GM18858 (cell line): ENCODE measurements around the gene BRD4.
A peak's percentile ranks its signal among the peaks of the same experiment; 100 is the strongest.
"Not testable (repeated sequence)": the region's sequence is repeated elsewhere in the genome, so short reads cannot be mapped to it uniquely, and the experiment has no call there.

ENCODE experiments used
- ATAC-seq: cut with Tn5 transposase; IDR thresholded peaks from one replicate; pipeline ENCODE4 v1.9.1; 2021; ENCODE audit not compliant: unreplicated experiment

Gene BRD4

DNA sequence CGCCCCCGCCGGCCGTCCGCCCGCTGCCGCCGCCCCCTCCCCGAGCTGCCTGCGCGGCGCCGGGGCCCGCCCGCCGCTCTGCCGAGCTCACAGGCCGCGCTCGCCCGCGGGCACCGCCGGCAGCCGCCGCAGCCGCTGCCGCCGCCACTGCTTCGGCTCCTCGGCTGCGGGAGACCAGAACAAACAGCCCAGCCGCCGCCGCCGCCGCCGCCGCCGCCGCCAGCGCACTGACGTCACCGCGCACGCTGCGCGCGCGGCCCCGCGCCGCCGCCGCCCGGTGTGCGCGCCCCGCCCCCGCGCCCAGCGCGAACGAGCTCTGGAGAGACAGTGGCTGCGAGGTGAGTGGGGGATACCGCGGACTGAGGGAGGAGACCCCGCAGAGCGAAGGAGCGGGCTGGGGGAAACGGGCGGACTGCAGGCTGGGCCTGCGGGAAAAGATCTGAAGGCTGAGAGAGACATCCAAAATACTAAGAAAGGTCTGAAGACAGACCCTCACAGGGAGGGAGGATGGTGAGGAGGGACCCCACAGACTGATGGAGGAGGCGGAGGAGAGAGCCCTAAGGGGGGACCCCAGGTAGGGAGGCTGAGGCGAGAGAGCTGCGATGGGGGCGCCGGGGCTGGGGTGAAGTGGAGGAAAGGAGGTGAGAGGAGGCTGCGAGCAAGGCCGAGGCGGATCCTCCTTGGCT, at the start of gene BRD4:
Gene BRD4, minus strand, starts transcription at position 229 of the 686 bp plus-strand sequence. CDS start 59,440 bp downstream, outside the sequence.
- peak; percentile 36 for ATAC-seq

GRCh38 chr19:15381864-15382263, 49.5 kb upstream of the BRD4 start:
- ATAC-seq = no peak

DNA sequence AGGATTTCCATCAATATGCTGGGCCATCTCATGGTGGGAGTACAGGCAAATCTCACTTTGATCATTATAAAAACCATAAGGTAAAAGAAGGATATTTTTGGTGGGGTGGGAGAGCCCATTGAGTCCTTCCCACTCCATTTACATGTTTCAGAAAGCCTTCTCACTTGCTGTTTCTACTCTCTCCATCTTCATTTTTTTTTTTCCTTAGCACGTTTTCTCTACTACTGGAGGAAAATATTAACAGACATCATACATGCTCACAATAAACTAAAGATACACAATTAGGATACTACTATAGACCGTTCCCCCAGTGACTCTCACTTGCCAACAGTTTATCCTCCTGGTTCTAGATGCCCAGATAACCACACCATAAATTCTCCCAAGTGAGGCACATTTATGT, 49.1 kb upstream of the BRD4 start:
- no peak for ATAC-seq

GRCh38 chr19:15379999-15380647, 47.8 kb upstream of the BRD4 start:
- peak; percentile 19 for ATAC-seq

- ATAC-seq = peak; percentile 37
These were observed 47.0 kb upstream of the BRD4 start, which contains the start of gene AKAP8 for GRCh38 chr19:15379083-15379998. Gene AKAP8, minus strand, starts transcription at chr19:15379787. Its CDS starts 56 bp downstream, at chr19:15379731.

DNA sequence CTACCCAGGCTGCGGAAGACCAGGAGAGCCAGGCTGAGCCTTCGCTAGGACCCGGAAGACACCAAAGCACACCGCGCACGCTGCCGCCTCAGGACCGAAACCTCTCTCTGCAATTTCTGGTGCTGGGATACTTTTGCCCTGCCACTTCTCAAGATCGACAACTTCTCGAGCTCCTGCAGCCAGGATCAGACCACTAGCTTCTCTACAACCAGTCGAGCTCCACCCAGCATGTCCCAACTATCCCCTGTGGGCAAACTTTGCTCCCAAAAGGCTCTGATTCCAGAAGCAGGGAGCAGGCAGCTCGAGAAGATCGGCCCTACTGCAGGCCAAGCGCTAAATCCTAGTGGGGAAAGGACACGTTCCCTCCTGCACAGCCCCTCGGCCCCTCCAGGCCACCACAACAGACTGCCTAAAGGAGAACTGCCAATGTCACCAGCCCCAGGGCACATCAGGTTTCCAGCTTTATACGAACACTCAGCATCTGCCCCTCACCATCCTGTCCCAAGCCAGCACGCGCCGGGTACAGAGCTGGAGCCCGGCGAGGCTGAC, 46.3 kb upstream of the BRD4 start:
- ATAC-seq = no peak

GRCh38 chr19:15374796-15375440, 42.6 kb upstream of the BRD4 start:
- ATAC-seq = no peak

DNA sequence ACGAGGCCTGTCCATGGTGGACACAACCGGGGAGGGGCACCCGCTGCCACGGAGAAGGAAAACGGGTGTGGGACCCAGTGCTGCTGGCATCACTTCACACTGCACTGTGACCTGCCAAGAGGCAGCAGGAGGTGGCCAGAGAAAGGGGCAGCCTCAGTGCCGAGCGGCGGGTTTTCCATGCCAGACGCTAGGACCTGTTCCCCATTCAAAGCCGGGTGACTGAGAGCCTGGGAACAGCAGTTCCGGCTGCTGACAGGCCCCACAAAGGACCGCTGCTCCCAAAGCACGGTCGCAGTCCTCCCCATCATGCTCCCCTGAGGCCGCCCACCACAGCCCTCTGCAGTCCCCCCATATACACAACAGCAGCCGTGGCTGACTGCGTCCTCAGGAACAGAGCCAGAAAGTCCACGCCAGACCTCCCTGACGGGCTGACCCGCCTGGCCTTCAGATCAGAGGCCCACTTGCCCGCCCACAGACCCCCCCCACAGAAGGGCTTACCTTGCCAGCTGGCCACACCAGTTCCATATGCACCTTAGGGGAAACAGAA, 41.8 kb upstream of the BRD4 start:
- ATAC-seq = no peak

GRCh38 chr19:15373644-15374043, 41.3 kb upstream of the BRD4 start:
- ATAC-seq = no peak

GRCh38 chr19:15372891-15373301, 40.6 kb upstream of the BRD4 start:
- no peak for ATAC-seq

DNA sequence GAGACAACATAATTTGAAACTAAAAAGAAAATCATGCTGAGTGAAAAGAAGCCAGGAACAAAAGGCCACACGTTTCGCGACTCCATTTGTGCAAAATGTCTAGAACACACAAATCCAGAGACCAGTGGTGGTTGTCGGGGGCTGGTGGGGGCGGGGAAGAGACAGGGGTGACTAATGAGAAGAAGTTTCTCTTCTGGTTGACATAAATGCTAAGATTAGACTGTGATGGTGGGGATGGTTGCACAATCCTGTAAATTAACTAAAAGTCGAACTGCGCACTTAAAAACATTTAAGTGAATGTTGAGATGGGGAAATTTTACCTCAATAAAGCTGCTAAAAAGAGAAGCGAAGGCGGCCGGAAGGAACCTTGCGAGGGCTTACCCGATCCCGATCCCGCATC, 40.1 kb upstream of the BRD4 start:
- no peak for ATAC-seq

DNA sequence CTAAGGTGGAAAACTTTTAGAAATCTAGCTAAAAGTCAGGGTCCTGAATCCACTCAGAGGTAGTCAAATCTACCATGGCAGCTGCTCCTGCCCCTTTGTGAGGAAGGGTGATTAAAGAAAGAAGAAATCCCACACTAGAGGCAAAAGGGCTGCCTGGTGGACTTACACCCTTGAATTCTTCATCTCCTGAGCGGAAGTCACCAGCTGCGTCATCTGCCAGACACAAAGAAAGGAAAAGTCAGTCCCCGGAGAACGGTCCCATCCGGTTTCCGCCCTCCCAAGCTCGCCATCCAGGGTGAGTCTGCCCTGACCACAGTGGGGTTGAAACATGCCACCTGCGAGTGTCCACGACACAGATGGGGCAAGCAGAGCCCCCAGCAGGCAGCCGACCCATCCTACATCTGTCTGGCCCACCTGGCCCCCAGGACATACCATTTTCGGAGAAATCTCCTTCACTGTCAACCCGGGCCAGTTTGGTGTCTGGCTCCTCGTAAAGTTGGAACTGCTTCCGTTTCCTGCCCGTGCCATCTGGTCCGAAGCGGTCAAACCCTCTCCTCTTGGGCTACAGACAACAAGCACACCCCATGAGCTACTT, 39.5 kb upstream of the BRD4 start:
- ATAC-seq = no peak

- ATAC-seq = no peak
These were observed 38.8 kb upstream of the BRD4 start for GRCh38 chr19:15371119-15371518.

GRCh38 chr19:15369594-15369891, 37.2 kb upstream of the BRD4 start:
- no peak for ATAC-seq

DNA sequence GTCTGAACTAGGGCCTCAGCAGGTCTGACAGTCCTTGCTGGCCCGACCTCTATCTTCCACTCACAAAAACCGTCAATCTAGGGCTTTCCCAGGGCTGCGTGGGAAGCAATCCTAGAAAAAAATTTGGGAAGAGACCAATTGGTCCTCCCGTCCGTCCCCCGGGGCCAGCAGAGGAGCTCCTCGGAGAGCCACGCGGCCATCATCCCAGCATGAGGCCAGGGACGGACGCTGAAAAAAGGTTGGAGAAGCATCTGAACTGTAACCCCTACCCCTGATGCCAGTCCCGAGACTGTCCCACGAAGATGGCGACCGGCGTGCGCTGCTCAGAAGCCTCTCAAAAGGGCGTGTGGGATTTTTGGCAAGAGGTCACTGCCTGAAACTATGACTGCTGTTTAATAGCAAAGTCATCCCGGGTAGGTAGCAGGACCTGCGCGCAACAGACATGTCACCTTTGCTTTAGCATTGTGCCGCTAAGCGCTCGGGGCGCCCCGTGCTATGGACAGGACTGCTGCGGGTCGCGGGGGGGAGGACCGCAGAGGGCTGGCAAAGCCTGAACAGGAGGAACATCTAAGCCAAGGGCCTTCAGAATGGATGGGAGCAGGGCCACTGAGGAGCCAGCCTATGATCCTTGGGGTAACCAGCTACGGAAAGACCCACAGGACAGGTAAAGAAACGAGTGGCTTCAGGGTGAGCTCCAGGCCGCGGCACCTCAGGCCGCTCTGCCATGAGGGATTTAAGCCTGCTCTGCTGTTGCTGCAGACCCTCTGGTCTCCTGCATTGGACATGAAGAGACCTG, 36.7 kb upstream of the BRD4 start:
- no peak for ATAC-seq

DNA sequence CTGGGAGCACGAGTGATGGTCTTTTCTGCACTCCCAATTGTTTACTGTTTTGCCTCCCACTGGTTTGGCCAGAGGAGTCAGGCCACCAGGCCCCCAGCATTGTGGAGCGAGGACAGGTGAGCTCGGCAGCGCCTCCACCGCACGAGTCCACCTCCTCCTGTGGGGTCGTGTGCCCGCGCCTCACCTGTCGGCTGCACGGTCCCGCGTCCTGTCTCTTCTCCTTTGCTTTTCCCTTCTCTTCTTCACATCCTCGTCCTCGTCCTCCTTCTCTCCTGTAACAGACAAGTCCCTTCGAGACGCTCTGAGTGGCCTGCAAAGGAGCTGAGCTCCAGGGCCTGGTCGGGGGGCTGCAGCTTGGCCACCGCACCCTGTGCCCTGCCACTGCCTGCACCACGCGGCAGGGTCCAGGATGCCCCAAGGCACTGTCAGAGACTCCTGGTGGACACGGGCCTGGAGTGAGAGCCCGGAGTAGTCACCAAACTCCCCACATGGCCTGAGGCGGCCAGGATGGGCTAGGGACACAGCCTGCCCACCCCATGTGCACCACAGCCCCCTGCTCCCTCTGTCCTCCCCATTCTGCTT, 35.8 kb upstream of the BRD4 start:
- no peak for ATAC-seq

DNA sequence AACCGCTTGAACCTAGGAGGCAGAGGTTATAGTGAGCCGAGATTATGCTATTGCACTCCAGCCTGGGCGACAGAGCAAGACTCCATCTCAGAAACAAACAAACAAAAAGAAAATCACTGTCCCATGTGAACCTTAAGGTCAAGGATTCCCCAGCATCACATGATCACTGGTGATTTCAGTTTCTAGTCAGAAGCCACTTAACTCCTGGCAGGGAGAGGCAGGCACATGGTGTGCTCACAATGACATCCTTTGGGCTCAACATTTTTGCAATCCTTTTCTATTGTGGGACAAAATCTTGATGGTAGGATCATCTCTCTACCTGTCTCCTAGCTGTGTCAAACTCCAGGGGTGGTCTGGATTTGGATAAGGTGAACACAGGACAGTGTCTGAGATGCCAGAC, 35.1 kb upstream of the BRD4 start:
- no peak for ATAC-seq

DNA sequence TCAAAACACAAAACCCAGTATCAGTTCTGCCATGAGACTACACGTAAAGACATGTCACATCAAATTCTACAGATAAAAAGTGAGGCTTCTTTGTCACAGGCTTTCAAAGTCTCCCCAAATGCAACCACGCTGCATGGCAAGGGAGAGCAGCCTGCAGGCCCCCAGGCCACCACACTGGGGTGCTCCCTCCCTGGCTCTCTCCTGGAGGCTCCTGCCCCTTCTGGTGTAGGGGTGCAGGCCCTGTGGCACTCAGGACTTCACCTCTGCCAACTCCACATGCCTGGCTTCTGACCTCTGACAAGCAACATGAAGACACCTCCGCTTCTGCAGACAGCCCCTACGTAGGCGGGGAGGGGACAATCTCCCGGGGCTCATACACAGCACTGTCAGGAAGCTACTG, 32.9 kb upstream of the BRD4 start:
- no peak for ATAC-seq

DNA sequence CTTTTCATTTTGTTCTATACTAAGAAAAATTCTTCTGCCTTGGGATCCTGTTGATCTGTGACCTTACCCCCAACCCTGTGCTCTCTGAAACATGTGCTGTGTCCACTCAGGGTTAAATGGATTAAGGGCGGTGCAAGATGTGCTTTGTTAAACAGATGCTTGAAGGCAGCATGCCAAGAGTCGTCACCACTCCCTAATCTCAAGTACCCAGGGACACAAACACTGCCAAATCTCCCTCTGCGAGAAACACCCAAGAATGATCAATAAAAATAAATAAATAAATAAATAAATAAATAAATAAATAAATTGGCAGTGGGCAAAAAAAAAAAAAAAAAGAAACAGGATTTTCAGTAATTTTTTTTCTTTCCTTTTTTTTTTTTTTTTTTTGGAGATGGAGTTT, 31.5 kb upstream of the BRD4 start:
- not testable (repeated sequence) for ATAC-seq
